Measurements from ENCODE around the gene BRWD1. TPM values are rescaled to one million over a fixed set of nuclear protein-coding genes. Genes with fewer than 3 reads are reported as not detected.

Gene BRWD1
- total RNA-seq, 2 donors from 2014 or later, result 44.8 to 45.2 TPM

GRCh38 chr21:39197448-39198233, 115.8 kb downstream of the BRWD1 start:
- ATAC-seq (replicated peaks in 1 of 2) (peak; percentile 31 to 38), DNase-seq (no peak)
- Mint-ChIP-seq H3K4me3 (no peak overlapping the region), H3K27ac (peak overlapping the region; percentile 6), H3K9me3 (no peaks in the 10 kb centered on the region), H3K27me3 (ENCODE audit: low read depth) (no peaks in the 10 kb centered on the region), H3K36me3 (ENCODE audit: insufficient read depth in 2 of 2) (peaks cover 13 to 34% of the 10 kb centered on the region in 2 donors), H3K4me1 (ENCODE audit: low read depth) (peaks cover 40% of the 10 kb centered on the region)

- Mint-ChIP-seq H3K36me3 (ENCODE audit: insufficient read depth in 2 of 2) (peaks cover 13 to 32% of the 10 kb centered on the region in 2 donors), H3K4me3 (peak overlapping the region in 1 of 2 donors; percentile 79), H3K27ac (peak overlapping the region; percentile 83), H3K9me3 (no peaks in the 10 kb centered on the region), H3K27me3 (ENCODE audit: low read depth) (no peaks in the 10 kb centered on the region), H3K4me1 (ENCODE audit: low read depth) (peaks cover 40% of the 10 kb centered on the region)
- peak in 1 of 2 donors; percentile 9 for ATAC-seq (replicated peaks in 1 of 2)
- DNase-seq, result no peak
Observed at GRCh38 chr21:39196838-39197237, 116.6 kb downstream of the BRWD1 start.

- peaks cover 13 to 32% of the 10 kb centered on the region in 2 donors for H3K36me3 Mint-ChIP-seq (ENCODE audit: insufficient read depth in 2 of 2)
- no peaks in the 10 kb centered on the region for H3K27me3 Mint-ChIP-seq (ENCODE audit: low read depth)
- H3K4me1 Mint-ChIP-seq (ENCODE audit: low read depth), result peaks cover 41% of the 10 kb centered on the region
- H3K4me3 Mint-ChIP-seq, result peak overlapping the region in 1 of 2 donors; percentile 79
- ATAC-seq (replicated peaks in 1 of 2), result no peak
- peak overlapping the region; percentile 83 for H3K27ac Mint-ChIP-seq
- DNase-seq, result no peak
- no peaks in the 10 kb centered on the region for H3K9me3 Mint-ChIP-seq
Observed at GRCh38 chr21:39196310-39196709, 117.1 kb downstream of the BRWD1 start.

GRCh38 chr21:39193380-39193779, 120.1 kb downstream of the BRWD1 start:
- Mint-ChIP-seq H3K36me3 (ENCODE audit: insufficient read depth in 2 of 2) (peaks cover 8 to 21% of the 10 kb centered on the region in 2 donors), H3K27ac (no peak overlapping the region), H3K9me3 (no peaks in the 10 kb centered on the region), H3K4me3 (no peak overlapping the region), H3K4me1 (ENCODE audit: low read depth) (peaks cover 62% of the 10 kb centered on the region), H3K27me3 (ENCODE audit: low read depth) (no peaks in the 10 kb centered on the region)
- DNase-seq (no peak), ATAC-seq (replicated peaks in 1 of 2) (no peak)

GRCh38 chr21:39189857-39190604, 123.4 kb downstream of the BRWD1 start:
- Mint-ChIP-seq H3K27me3 (ENCODE audit: low read depth) (no peaks in the 10 kb centered on the region), H3K4me1 (ENCODE audit: low read depth) (peaks cover 69% of the 10 kb centered on the region), H3K9me3 (no peaks in the 10 kb centered on the region), H3K4me3 (peak overlapping the region in 1 of 2 donors; percentile 38), H3K36me3 (ENCODE audit: insufficient read depth in 2 of 2) (peaks cover 2 to 3% of the 10 kb centered on the region in 2 donors), H3K27ac (peak overlapping the region; percentile 9)
- no peak for DNase-seq
- ATAC-seq (replicated peaks in 1 of 2), result peak; percentile 84

- Mint-ChIP-seq H3K27ac (peak overlapping the region; percentile 1), H3K4me1 (ENCODE audit: low read depth) (peaks cover 73% of the 10 kb centered on the region)
Observed at GRCh38 chr21:39188521-39189139, 124.8 kb downstream of the BRWD1 start.

GRCh38 chr21:39187141-39187540, 126.3 kb downstream of the BRWD1 start:
- Mint-ChIP-seq H3K4me3 (peak overlapping the region in 1 of 2 donors; percentile 58), H3K27me3 (ENCODE audit: low read depth) (no peaks in the 10 kb centered on the region), H3K9me3 (no peaks in the 10 kb centered on the region), H3K36me3 (ENCODE audit: insufficient read depth in 2 of 2) (peaks cover 5 to 6% of the 10 kb centered on the region in 2 donors), H3K4me1 (ENCODE audit: low read depth) (peaks cover 77% of the 10 kb centered on the region), H3K27ac (peak overlapping the region; percentile 86)
- DNase-seq (no peak), ATAC-seq (replicated peaks in 1 of 2) (no peak)

More at GRCh38 chr21:39188521-39189139, 124.8 kb downstream of the BRWD1 start:
- DNase-seq (no peak), ATAC-seq (replicated peaks in 1 of 2) (no peak)
- peaks cover 0 to 3% of the 10 kb centered on the region in 2 donors for H3K36me3 Mint-ChIP-seq (ENCODE audit: insufficient read depth in 2 of 2)
- no peak overlapping the region for H3K4me3 Mint-ChIP-seq
- H3K9me3 Mint-ChIP-seq, result no peaks in the 10 kb centered on the region
- no peaks in the 10 kb centered on the region for H3K27me3 Mint-ChIP-seq (ENCODE audit: low read depth)

- no peaks in the 10 kb centered on the region for H3K27me3 Mint-ChIP-seq (ENCODE audit: low read depth)
- peak overlapping the region in 1 of 2 donors; percentile 58 for H3K4me3 Mint-ChIP-seq
- H3K27ac Mint-ChIP-seq, result peak overlapping the region; percentile 86
- DNase-seq (no peak), ATAC-seq (replicated peaks in 1 of 2) (no peak)
- H3K9me3 Mint-ChIP-seq, result no peaks in the 10 kb centered on the region
- H3K4me1 Mint-ChIP-seq (ENCODE audit: low read depth), result peaks cover 81% of the 10 kb centered on the region
- peaks cover 4 to 7% of the 10 kb centered on the region in 2 donors for H3K36me3 Mint-ChIP-seq (ENCODE audit: insufficient read depth in 2 of 2)
Observed at GRCh38 chr21:39186676-39187075, 126.8 kb downstream of the BRWD1 start.

- DNase-seq (no peak), ATAC-seq (replicated peaks in 1 of 2) (no peak)
- H3K4me3 Mint-ChIP-seq, result peak overlapping the region; percentile 11 to 99
- H3K36me3 Mint-ChIP-seq (ENCODE audit: insufficient read depth in 2 of 2), result peaks cover 7 to 9% of the 10 kb centered on the region in 2 donors
- no peaks in the 10 kb centered on the region for H3K9me3 Mint-ChIP-seq
- peaks cover 80% of the 10 kb centered on the region for H3K4me1 Mint-ChIP-seq (ENCODE audit: low read depth)
- no peaks in the 10 kb centered on the region for H3K27me3 Mint-ChIP-seq (ENCODE audit: low read depth)
- peak overlapping the region; percentile 96 for H3K27ac Mint-ChIP-seq
Observed at GRCh38 chr21:39185157-39185556, 128.3 kb downstream of the BRWD1 start.

- DNase-seq (no peak), ATAC-seq (replicated peaks in 1 of 2) (no peak)
- Mint-ChIP-seq H3K4me1 (ENCODE audit: low read depth) (peaks cover 76% of the 10 kb centered on the region), H3K27me3 (ENCODE audit: low read depth) (no peaks in the 10 kb centered on the region), H3K9me3 (no peaks in the 10 kb centered on the region), H3K27ac (peak overlapping the region; percentile 96), H3K36me3 (ENCODE audit: insufficient read depth in 2 of 2) (peaks cover 7 to 14% of the 10 kb centered on the region in 2 donors), H3K4me3 (peak overlapping the region; percentile 90 to 99)
Observed at GRCh38 chr21:39184050-39184980, 129.1 kb downstream of the BRWD1 start.

GRCh38 chr21:39183272-39184049, 130.0 kb downstream of the BRWD1 start, which contains the start of gene PSMG1:
Gene PSMG1 (minus strand): TSS chr21:39183451. CDS start chr21:39183385, 66 bp downstream.
- H3K36me3 Mint-ChIP-seq (ENCODE audit: insufficient read depth in 2 of 2), result peaks cover 7 to 16% of the 10 kb centered on the region in 2 donors
- no peaks in the 10 kb centered on the region for H3K27me3 Mint-ChIP-seq (ENCODE audit: low read depth)
- H3K9me3 Mint-ChIP-seq, result no peaks in the 10 kb centered on the region
- peaks cover 73% of the 10 kb centered on the region for H3K4me1 Mint-ChIP-seq (ENCODE audit: low read depth)
- peak within 1 kb of the TSS; percentile 98 for H3K27ac Mint-ChIP-seq
- ATAC-seq (replicated peaks in 1 of 2), result peak; percentile 92 to 95
- DNase-seq, result peak; percentile 97
- peak within 1 kb of the TSS; percentile 90 to 99 for H3K4me3 Mint-ChIP-seq

All from activated T-cell treated with anti-CD3 and anti-CD28 coated beads, Interleukin-2, amount 50 U/mL, for 72 hours (primary cell).